Stimulated activated CD8-positive, alpha-beta memory T cell treated with anti-CD3 and anti-CD28 coated beads, Interleukin-2, amount 100 ng/mL, for 48 hours (primary cell): Measurements from ENCODE around the gene MYZAP.

ENCODE experiments used
- DNase-seq, 2 donors: peaks; one replicate each; pipeline ENCODE4 v3.0.0-alpha.2; 2020; ENCODE audit warnings: low read depth in 2 of 2

The MYZAP gene

DNA sequence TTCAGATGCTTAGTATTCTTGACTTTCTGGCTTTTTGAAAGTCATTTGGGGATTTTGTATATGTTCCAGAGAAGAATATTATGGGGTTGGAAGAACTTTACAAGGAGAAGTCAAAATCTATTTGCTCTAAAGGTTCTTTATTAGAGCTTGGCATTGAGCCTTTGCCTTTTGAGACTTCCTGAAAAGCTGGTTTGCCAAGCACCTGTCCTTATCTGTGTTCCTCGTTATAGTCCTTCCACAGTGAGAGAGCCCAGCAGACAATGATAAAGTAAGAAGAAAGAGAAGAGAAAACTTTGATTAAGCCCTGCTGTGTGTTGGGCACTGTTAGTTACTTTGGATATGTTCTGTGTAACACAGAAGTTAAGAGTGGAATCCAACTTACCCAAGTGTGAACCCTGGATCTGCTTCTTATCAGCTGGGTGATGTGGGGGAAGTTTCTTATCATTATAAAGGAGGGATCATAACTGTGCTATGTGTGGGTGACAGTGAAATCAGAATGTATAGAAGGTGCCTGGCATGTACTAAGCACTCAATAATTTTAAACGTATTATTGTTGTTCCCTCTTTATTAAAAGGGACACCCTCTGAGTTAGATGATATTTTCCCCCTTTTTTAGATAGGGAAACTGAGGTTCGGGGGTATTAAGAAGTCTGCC is 70.5 kb downstream of the MYZAP start:
- no peak for DNase-seq

DNA sequence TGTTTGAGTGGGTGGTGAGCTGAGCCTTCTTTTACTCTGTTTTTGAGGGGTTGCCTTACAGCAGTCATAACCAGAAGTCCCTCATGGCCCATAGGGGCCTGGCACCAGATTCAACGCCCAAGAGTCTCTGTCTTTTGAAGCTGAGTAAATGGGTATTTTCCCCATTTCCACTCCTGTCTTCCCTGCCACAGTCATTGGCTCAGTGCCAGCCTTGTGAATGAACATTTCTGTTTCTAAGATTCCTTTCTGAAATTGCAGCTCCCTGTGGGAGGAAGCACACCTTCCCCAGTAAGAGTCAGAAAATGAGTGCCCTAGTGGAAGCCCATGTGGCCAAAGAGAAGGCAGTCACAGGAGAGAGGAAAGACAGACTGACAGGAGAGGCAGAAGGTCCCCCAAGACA is 71.1 kb downstream of the MYZAP start:
- DNase-seq, result no peak

DNA sequence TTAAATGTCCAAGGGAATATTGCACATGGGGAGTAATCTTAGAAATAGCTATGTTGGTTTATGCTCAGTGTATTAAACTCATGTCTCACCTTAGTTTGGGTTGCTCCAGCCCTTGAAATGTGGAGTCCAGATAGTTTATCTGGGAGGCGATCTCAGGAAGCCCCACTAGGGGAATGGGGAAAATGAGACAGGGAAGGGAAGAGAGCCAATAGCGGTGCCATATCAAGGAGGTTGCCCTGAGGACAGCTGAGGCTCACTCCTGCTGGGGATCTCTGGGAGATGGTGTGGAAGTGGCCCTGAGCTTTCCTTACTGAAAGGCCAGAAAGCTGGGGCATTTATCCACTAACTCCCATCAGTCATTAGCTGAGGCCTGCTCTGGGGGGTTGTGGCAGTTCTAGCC is 71.6 kb downstream of the MYZAP start:
- DNase-seq, result no peak

DNA sequence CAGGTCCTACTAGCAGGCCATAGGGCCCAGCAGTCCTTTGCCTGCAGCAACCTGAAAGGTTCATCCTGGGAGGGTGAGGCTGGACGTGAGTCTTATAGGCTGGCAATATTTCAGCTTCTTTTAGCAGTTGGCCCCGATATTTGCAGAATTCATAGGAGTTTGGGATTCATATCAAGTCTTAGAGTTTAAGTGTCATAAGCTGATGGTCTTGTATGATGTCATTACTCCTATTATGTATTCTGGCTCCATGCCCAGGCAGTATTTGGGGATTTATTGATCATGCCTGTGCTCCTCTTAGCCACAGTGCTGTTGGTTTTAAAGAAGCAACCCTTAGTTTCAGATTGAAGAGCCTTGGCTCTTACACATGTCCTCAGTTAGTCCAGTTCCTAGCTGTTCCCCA is 73.5 kb downstream of the MYZAP start:
- no peak for DNase-seq

GRCh38 chr15:57665939-57666338 is 74.2 kb downstream of the MYZAP start:
- DNase-seq, result no peak

- no peak for DNase-seq
These were observed 75.6 kb downstream of the MYZAP start for GRCh38 chr15:57667171-57667849.

DNA sequence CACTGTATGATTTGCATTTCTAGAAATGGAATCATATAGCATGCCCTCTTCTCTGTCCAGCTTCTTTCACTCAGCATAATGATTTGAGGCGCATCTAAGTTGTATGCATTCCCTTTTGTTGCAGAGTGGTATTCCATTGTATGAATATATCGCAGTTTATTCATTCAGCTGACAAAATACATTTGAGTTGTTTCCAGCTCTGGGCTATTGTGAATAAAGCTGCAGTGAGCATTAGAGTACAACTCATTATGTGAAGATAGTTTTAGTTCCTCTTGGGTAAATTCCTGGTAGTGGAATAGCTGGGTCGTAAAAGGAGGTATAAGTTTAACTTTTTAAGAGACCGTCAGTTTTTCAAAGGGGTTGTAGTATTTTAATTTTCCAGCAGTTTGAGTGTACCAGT is 76.3 kb downstream of the MYZAP start:
- DNase-seq, result no peak

DNA sequence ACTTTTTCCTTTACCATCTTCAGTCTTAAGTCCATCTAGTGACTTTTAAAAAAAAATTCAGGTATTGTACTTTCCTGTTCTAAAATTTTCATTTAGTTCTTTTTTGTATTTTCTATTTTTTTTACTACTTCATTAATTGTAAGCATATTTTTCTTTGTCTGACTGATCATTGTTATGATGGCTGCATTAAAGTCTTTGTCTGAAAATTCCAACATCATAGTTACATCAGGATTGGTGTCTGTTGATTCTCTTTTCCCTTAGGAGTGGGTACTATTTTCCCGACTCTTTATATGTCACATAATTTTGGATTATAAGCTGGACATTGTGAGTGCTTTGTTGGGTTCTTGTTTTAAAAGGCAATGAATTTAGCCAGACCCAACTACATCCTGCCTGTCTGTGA is 79.9 kb downstream of the MYZAP start:
- DNase-seq, result no peak

GRCh38 chr15:57675481-57676181 is 83.9 kb downstream of the MYZAP start:
- no peak for DNase-seq

DNA sequence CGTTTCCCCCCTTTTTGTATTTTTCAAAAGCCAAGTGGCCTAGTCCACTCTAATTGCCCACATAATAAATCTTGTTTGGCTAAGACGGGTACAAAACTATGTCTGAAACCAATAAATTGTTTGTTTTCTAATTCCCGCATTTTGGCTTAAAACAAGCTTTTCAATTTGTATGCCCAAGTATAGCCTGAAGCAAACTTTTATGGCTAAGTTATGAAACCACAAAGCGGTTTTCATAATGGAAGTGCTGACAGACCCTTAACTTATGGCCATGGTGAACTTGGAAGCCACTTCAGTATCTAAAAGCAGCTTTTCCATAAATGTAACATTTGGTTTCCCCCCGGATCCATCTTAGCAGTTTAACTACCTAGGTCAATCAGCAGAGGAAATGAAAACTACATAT is 84.9 kb downstream of the MYZAP start:
- no peak for DNase-seq

DNA sequence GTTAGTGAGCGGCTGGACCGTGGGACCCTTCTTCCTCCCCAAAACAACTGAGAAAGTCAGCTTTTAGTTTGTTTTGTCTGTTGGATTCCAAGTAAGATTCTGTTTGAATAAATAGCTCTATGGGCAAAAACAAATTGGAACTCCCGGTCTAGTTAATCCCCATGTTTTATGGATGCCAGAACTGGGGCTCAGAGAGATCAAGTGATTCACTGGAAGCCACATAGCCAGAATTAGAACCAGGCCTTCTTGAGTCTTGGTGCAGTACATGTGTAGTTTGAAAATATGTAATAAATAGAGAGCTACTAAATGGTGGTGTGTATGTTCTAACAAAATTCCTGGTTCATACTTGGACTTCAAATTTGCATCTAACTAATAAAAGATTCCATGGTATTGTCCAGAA is 85.5 kb downstream of the MYZAP start:
- DNase-seq, result no peak

DNA sequence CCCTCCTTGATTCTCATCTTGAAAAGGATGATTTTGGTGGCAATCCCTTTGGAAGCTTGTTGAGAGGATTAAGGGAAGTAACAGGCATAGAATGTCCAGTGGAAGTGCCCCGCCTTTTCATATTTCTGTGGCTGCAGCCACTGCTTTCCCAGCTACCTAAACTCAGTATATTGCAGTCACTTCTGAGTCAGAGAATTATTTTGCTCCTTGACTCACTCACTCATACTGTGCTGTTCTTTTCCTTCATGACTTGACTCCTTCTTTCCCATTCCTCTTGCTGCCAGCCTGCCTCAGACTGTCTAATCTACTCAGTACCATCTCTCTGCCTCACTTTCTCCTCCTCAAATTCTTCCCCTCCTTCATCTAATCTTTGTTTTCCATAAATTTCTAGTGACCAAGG is 88.3 kb downstream of the MYZAP start:
- DNase-seq, result no peak

- DNase-seq, result no peak
These were observed 89.3 kb downstream of the MYZAP start for GRCh38 chr15:57681011-57681410.

GRCh38 chr15:57683481-57683880 is 91.8 kb downstream of the MYZAP start:
- no peak for DNase-seq

DNA sequence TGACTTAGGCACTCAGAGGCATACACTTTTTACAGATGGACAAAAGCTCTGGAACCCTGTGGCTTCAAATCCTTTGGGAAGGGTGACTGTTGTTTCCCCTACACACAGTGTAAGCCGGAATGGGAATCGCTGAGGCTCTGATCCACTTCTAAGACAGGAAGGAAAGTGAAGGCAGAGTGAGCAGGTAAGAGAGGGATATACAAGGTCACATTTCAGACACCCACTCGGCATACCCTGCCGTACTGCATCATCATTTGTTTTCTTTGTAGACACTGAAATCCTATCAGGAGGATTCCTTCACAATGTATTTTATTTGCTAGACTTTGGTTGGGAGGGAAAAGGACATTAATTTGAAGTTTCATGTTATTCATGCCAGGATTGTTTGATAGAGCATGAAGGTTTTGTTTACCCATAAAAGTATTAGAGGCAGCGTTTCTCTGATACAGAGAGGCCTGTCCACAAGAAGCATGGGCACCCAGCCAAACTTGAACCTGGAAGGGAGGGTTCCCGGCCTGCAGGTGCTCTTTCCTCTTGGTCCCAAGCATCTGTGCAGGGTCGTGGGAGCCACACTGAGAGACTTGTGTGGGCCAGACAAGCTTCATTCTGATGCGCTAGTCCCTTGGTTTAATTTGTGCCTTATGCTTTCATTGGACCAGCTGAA is 92.9 kb downstream of the MYZAP start:
- no peak for DNase-seq

DNA sequence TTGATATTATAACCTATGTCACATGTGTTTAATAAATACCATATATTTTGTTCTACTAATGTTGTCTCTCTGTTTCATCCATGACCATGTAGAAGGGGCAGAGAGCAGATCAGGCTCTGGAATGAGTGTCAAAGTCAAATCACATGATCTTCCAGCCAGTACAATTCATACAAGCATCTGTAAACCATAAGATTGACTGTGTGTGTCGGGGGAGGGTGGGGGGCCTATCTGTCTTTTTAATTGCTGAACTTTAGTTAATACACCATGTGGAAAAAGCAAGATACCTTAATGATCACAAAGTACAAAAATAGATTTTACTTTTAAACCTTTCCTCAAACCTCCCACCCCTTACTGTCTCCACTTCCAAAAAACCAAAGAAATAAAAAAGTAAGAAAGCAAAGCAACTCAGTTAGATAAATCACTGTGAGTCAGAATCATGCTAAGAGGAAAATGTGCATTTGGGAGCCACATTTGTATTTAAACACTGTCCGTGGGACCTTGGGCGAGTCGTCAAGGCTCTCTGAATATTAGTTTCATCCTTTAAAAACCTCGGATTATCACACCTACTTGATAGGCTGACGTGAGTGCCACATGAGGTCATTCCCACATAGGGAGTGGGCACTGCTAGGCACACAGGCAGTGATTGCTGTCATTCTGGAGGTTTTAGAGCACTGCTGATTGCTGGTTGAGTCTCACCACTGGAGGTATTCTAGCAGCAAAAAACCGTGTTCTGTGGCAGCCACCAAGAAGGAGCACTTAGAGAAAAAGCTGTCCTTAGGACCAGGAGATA is 93.8 kb downstream of the MYZAP start:
- no peak for DNase-seq

- no peak for DNase-seq
These were observed 95.0 kb downstream of the MYZAP start for GRCh38 chr15:57686657-57687056.

DNA sequence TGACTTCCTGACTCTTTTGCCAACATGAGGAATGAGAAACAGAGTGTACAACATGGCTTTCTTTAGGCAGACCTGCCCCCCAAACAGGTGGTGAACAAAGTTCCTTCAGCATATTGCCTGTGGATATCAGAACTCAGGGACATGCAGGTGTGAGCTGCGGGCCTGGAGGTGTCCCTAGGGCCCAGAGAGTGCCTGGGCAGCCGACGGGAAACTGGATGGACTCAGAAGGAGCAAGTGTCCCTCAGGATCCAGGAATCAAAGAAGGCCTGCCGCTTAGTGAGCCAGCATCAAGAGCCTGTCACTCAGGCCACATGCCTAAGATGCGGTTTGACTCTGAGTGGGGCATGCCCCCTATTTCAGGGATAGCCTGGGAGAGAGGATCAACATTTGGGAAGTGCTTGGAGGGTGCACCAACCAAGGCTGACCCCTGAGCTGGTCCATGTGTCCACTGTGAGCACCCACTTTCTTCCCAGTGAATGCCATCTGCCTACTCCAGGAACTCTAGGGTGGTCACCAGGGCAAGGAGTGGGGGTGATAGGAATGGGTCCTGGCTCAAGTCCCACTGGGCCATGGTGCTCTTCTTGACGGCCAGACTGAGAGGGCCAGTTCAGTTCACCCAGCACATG is 98.8 kb downstream of the MYZAP start:
- no peak for DNase-seq

GRCh38 chr15:57691082-57691481 is 99.4 kb downstream of the MYZAP start:
- no peak for DNase-seq

- DNase-seq, result no peak
These were observed 101.0 kb downstream of the MYZAP start for GRCh38 chr15:57692709-57693108.

GRCh38 chr15:57694279-57694678 is 102.6 kb downstream of the MYZAP start:
- no peak for DNase-seq
